Measurements from ENCODE around the gene RPGRIP1.
A peak's percentile ranks its signal among the peaks of the same experiment; 100 is the strongest.

Gene RPGRIP1

DNA sequence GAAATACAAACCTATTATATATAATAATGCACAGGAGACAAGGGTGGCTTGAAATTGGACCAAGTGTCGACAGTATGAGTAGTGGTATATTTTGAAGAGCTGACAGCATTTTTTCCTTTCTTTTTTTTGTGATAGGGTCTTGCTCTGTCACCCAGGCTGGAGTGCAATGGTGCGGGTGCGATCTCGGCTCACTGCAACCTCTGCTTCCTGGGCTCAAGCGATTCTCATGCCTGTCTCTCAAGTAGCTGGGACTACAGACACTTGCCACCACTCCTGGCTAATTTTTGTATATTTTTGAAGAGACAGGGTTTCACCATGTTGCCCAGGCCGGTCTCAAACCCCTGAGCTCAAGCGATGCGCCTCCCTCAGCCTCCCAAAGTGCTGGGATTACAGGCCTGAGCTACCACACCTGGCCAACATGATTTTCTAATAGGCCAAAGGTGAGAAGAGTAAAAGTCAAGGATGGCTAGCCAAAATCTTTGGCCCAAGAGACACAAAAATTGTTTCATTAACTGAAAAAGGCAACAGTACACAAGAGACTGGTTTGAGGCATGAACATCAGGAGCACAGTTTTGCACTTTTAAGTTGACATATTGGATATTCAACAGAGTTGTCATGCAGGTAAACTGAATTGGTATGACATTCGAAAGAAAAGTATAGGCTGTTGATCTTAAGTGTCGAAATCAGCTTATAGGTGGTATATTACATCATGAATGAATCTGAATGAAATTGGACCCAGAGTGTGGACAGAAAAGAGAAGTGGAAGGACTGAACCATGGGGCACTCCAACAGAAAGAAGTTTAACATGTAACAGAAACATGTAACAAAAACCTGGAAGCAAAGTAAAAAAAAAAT lies 23.1 kb upstream of the RPGRIP1 start:
- H3K79me2 ChIP-seq (ENCODE audit: insufficient read depth, low read length), result peaks cover 100% of the 10 kb centered on the region
- H4K20me1 ChIP-seq (ENCODE audit: insufficient read depth, low read length, poor library complexity, severe bottlenecking), result peaks cover 95% of the 10 kb centered on the region
- peak overlapping the region; percentile 66 for H3K4me3 ChIP-seq (ENCODE audit: low read length, poor library complexity, severe bottlenecking)
- no peak for TF ChIP-seq EZH2phosphoT487 (IDR thresholded peaks at IDR 0.05; ENCODE audit: borderline replicate concordance)
- no peaks in the 10 kb centered on the region for H3K9me3 ChIP-seq (ENCODE audit: insufficient read depth, low read depth, low read length)
- H3F3A ChIP-seq (ENCODE audit: low read depth), result 0 out of 2 replicates have a peak, but pooled peaks cover 4% of the 10 kb centered on the region
- no peaks in the 10 kb centered on the region for H3K9me2 ChIP-seq (replicated peaks; ENCODE audit: low read depth, low read length)
- no peaks in the 10 kb centered on the region for H3K27me3 ChIP-seq (ENCODE audit: insufficient read depth, low read length, poor library complexity, severe bottlenecking)
- H3K36me3 ChIP-seq (ENCODE audit: insufficient read depth, low read length), result peaks cover 75% of the 10 kb centered on the region
- H2AFZ ChIP-seq (ENCODE audit: low read length), result no peak overlapping the region
- H3K4me2 ChIP-seq (ENCODE audit: low read depth, low read length, poor library complexity, severe bottlenecking), result peak overlapping the region; percentile 92
- H3K4me1 ChIP-seq (ENCODE audit: insufficient read depth, low read length, poor library complexity, severe bottlenecking), result peaks cover 57% of the 10 kb centered on the region
- peak overlapping the region; percentile 32 for H3K9ac ChIP-seq (ENCODE audit: low read depth, low read length, poor library complexity, severe bottlenecking)

DNA sequence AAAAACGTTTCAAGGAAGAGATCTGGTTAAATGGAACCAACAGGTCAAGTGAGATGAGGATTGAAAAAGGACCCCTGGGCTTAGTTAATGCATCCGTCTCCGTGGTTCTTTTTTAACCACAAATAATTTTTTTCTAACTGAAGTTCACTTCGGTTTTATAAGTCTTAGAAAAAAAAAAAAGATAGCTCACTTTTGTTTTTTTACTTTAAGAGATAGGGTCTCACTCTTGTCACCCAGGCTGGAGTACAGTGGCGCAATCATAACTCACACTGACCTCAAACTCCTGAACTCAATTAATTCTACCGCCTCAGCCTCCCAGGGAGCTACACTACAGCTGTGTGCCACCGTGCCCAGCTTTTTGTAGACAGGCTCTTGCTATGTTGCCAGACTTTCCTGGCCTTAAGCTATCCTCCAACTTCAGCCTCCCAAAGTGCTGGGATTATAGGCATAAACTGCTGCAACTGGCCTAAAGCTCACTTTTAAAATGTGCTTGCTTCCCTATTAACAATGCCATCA lies 22.4 kb upstream of the RPGRIP1 start:
- peaks cover 95% of the 10 kb centered on the region for H4K20me1 ChIP-seq (ENCODE audit: insufficient read depth, low read length, poor library complexity, severe bottlenecking)
- peak overlapping the region; percentile 92 for H3K4me2 ChIP-seq (ENCODE audit: low read depth, low read length, poor library complexity, severe bottlenecking)
- peaks cover 100% of the 10 kb centered on the region for H3K79me2 ChIP-seq (ENCODE audit: insufficient read depth, low read length)
- H3K27me3 ChIP-seq (ENCODE audit: insufficient read depth, low read length, poor library complexity, severe bottlenecking), result no peaks in the 10 kb centered on the region
- H3K4me3 ChIP-seq (ENCODE audit: low read length, poor library complexity, severe bottlenecking), result peak overlapping the region; percentile 66
- TF ChIP-seq EZH2phosphoT487 (IDR thresholded peaks at IDR 0.05; ENCODE audit: borderline replicate concordance), result no peak
- TF ChIP-seq, protein P1, sequence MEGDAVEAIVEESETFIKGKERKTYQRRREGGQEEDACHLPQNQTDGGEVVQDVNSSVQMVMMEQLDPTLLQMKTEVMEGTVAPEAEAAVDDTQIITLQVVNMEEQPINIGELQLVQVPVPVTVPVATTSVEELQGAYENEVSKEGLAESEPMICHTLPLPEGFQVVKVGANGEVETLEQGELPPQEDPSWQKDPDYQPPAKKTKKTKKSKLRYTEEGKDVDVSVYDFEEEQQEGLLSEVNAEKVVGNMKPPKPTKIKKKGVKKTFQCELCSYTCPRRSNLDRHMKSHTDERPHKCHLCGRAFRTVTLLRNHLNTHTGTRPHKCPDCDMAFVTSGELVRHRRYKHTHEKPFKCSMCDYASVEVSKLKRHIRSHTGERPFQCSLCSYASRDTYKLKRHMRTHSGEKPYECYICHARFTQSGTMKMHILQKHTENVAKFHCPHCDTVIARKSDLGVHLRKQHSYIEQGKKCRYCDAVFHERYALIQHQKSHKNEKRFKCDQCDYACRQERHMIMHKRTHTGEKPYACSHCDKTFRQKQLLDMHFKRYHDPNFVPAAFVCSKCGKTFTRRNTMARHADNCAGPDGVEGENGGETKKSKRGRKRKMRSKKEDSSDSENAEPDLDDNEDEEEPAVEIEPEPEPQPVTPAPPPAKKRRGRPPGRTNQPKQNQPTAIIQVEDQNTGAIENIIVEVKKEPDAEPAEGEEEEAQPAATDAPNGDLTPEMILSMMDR (conservative IDR thresholded peaks at IDR 0.05; ENCODE audit: low read length), result no peak
- H3K36me3 ChIP-seq (ENCODE audit: insufficient read depth, low read length), result peaks cover 75% of the 10 kb centered on the region
- peak overlapping the region; percentile 32 for H3K9ac ChIP-seq (ENCODE audit: low read depth, low read length, poor library complexity, severe bottlenecking)
- no peaks in the 10 kb centered on the region for H3K9me2 ChIP-seq (replicated peaks; ENCODE audit: low read depth, low read length)
- H3K4me1 ChIP-seq (ENCODE audit: insufficient read depth, low read length, poor library complexity, severe bottlenecking), result peaks cover 61% of the 10 kb centered on the region
- 0 out of 2 replicates have a peak, but pooled peaks cover 4% of the 10 kb centered on the region for H3F3A ChIP-seq (ENCODE audit: low read depth)
- H2AFZ ChIP-seq (ENCODE audit: low read length), result no peak overlapping the region
- H3K9me3 ChIP-seq (ENCODE audit: insufficient read depth, low read depth, low read length), result no peaks in the 10 kb centered on the region

DNA sequence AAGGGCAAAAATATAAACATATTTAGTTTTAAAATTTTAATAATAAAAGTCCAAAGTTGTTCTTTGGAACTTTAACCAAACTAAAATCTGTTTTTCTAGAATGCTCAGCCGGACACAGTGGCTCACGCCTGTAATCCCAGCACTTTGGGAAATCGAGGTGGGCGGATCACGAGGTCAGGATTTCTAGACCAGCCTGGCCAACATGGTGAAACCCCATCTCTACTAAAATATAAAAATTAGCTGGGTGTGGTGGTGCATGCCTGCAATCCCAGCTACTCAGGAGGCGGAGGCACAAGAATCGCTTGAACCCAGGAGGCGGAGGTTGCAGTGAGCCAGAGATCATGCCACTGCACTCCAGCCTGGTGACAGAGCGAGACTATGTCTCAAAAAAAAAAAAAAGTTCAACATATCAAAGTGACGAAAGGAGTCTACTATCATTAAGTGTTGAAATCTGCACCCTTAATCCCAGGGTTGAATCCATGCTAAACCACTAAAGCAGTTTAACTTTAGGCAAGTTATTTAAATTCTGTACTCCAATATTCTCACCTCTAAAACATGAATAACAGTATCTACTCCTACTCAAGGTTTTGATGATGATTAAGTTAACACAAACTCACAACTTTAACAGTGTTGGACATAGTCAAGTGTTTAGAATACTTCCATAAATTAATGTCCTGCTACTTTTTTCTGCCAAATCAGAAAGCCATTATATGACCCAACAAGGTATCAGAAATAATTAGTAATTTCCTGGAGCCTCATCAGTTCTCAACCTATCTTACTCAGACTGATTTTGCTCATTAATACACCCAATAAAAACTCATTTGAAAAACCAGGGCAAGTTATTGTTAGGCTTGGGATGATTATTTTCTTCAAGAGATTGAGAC lies 21.6 kb upstream of the RPGRIP1 start:
- Histone ChIP-seq H3K4me1 (ENCODE audit: insufficient read depth, low read length, poor library complexity, severe bottlenecking) (peaks cover 62% of the 10 kb centered on the region), H4K20me1 (ENCODE audit: insufficient read depth, low read length, poor library complexity, severe bottlenecking) (peaks cover 95% of the 10 kb centered on the region), H3K4me3 (ENCODE audit: low read length, poor library complexity, severe bottlenecking) (peak overlapping the region; percentile 66), H3K27me3 (ENCODE audit: insufficient read depth, low read length, poor library complexity, severe bottlenecking) (no peaks in the 10 kb centered on the region), H3K4me2 (ENCODE audit: low read depth, low read length, poor library complexity, severe bottlenecking) (peak overlapping the region; percentile 92), H2AFZ (ENCODE audit: low read length) (no peak overlapping the region), H3K9ac (ENCODE audit: low read depth, low read length, poor library complexity, severe bottlenecking) (peak overlapping the region; percentile 32), H3K9me3 (ENCODE audit: insufficient read depth, low read depth, low read length) (no peaks in the 10 kb centered on the region), H3K9me2 (replicated peaks; ENCODE audit: low read depth, low read length) (no peaks in the 10 kb centered on the region), H3K36me3 (ENCODE audit: insufficient read depth, low read length) (peaks cover 75% of the 10 kb centered on the region), H3F3A (ENCODE audit: low read depth) (0 out of 2 replicates have a peak, but pooled peaks cover 4% of the 10 kb centered on the region), H3K79me2 (ENCODE audit: insufficient read depth, low read length) (peaks cover 100% of the 10 kb centered on the region)
- TF ChIP-seq, protein P1 (conservative IDR thresholded peaks at IDR 0.05; ENCODE audit: low read length), result no peak
- TF ChIP-seq EZH2phosphoT487 (IDR thresholded peaks at IDR 0.05; ENCODE audit: borderline replicate concordance), result no peak

All from Loucy (cell line).